Left lung (tissue), 8 donors: ENCODE results near the gene NUTM2B. TPM values are rescaled to one million over a fixed set of nuclear protein-coding genes. Genes with fewer than 3 reads are reported as not detected.

ENCODE experiments used
- polyA plus RNA-seq, 6 donors: library from polyadenylated mRNA; unstranded; fragments of 120-200 nt; gene quantifications; one replicate each; pipeline ENCODE4 v1.2.1, GENCODE V29; 2013; ENCODE audit not compliant: insufficient read length in 6 of 6
- total RNA-seq, 2 donors: library from RNA; stranded (reverse); fragmentation: NEBNext Ultra II Directional; extraction: Animal tissue kit (Norgen Biotek cat#: 25700); gene quantifications; one replicate each; pipeline ENCODE4 v1.2.1, GENCODE V29; 2021
- donor health status: DM: no; HTN: yes; CAD: no.
- donor health status: DM: no; HTN: no; CAD: no.

NUTM2B gene
- total and polyA plus RNA-seq, 8 donors, result 0.76 to 4.2 (median 2.6) TPM

Other genes starting within 250 kb of the NUTM2B start
- gene EIF5AL1, start 190.7 kb upstream of the NUTM2B start, total RNA-seq, result under 1 TPM; 0.24 to 0.76 TPM
- 1 to 10 TPM in 3 of 6 donors, under 1 TPM in 3; 0.18 to 3.5 (median 1.1) TPM for gene EIF5AL1, start 190.7 kb upstream of the NUTM2B start, polyA plus RNA-seq
- over 10,000 TPM in 1 of 2 donors, 1,000 to 10,000 TPM in 1; 3,839 to 13,178 TPM for gene SFTPA2, start 142.8 kb upstream of the NUTM2B start, total RNA-seq
- gene SFTPA2, start 142.8 kb upstream of the NUTM2B start, polyA plus RNA-seq, result 10 to 100 TPM in 1 of 6 donors, 1 to 10 TPM in 4, under 1 TPM in 1; 0.83 to 13.1 (median 6.7) TPM
- gene SFTPA1, start 92.3 kb upstream of the NUTM2B start, total RNA-seq, result over 10,000 TPM in 1 of 2 donors, 1,000 to 10,000 TPM in 1; 3,930 to 11,086 TPM
- 100 to 1,000 TPM in 2 of 6 donors, 10 to 100 TPM in 4; 19.7 to 145 (median 69.8) TPM for gene SFTPA1, start 92.3 kb upstream of the NUTM2B start, polyA plus RNA-seq
- gene NUTM2E, start 123.5 kb downstream of the NUTM2B start, total RNA-seq, result not detected
- 1 to 10 TPM in 1 of 6 donors, under 1 TPM in 4, not detected in 1; 0.25 to 1.7 (median 0.48) TPM for gene NUTM2E, start 123.5 kb downstream of the NUTM2B start, polyA plus RNA-seq
- 100 to 1,000 TPM; 323 to 878 TPM for gene SFTPD, start 245.9 kb downstream of the NUTM2B start, total RNA-seq
- 10 to 100 TPM in 1 of 6 donors, 1 to 10 TPM in 5; 6.5 to 10.6 (median 7.9) TPM for gene SFTPD, start 245.9 kb downstream of the NUTM2B start, polyA plus RNA-seq